Peyer's patch (tissue), 4 donors: ENCODE data around the gene APPBP2.

Experiments used
- POLR2A ChIP-seq, 2 donors: fragments of 450-650 bp; IDR thresholded peaks; one replicate each; pipeline ENCODE4 v1.5.1; 2017; ENCODE audit warnings: antibody characterized with exemption in 2 of 2, mild to moderate bottlenecking in 2 of 2, moderate library complexity in 2 of 2
- TF ChIP-seq, protein P1 (sequence below), 6 experiments: fragments of 450-650 bp in 4 of 6; fragments of 200-600 bp in 2 of 6; sonication (generic) in 1 of 6; IDR thresholded peaks; one replicate each; pipeline ENCODE4 v1.5.1; 2017 to 2019; ENCODE audit warnings: antibody characterized with exemption in 6 of 6, mild to moderate bottlenecking in 3 of 6, moderate library complexity in 1 of 6

DNA sequence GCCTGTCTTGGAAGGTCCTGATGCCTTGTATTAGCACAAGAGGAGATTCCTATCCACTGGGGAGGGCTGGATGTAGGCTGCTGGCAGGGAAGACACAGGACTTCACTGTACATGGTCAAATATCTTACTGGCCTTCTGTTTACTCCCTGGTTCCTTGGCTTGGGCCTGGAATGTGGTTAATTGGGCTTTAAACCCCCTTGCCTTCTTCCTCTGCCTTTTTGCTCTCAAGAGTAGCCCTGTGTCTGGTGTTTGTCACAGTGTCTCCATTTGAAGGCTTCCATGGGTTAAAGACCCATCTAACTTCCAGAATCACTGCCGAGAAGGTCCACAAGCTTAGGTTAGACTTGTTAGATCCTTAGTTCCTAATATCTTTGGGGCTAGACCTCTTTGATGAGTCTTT lies 110.9 kb downstream of the APPBP2 start:
- TF ChIP-seq, protein P1, sequence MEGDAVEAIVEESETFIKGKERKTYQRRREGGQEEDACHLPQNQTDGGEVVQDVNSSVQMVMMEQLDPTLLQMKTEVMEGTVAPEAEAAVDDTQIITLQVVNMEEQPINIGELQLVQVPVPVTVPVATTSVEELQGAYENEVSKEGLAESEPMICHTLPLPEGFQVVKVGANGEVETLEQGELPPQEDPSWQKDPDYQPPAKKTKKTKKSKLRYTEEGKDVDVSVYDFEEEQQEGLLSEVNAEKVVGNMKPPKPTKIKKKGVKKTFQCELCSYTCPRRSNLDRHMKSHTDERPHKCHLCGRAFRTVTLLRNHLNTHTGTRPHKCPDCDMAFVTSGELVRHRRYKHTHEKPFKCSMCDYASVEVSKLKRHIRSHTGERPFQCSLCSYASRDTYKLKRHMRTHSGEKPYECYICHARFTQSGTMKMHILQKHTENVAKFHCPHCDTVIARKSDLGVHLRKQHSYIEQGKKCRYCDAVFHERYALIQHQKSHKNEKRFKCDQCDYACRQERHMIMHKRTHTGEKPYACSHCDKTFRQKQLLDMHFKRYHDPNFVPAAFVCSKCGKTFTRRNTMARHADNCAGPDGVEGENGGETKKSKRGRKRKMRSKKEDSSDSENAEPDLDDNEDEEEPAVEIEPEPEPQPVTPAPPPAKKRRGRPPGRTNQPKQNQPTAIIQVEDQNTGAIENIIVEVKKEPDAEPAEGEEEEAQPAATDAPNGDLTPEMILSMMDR (IDR thresholded peaks at IDR 0.05), result no peak
- no peak for TF ChIP-seq POLR2A (IDR thresholded peaks at IDR 0.05)
